ENCODE measurements around the gene MACROD2.
"Not testable (repeated sequence)": the region's sequence is repeated elsewhere in the genome, so short reads cannot be mapped to it uniquely, and the experiment has no call there.

The MACROD2 gene

DNA sequence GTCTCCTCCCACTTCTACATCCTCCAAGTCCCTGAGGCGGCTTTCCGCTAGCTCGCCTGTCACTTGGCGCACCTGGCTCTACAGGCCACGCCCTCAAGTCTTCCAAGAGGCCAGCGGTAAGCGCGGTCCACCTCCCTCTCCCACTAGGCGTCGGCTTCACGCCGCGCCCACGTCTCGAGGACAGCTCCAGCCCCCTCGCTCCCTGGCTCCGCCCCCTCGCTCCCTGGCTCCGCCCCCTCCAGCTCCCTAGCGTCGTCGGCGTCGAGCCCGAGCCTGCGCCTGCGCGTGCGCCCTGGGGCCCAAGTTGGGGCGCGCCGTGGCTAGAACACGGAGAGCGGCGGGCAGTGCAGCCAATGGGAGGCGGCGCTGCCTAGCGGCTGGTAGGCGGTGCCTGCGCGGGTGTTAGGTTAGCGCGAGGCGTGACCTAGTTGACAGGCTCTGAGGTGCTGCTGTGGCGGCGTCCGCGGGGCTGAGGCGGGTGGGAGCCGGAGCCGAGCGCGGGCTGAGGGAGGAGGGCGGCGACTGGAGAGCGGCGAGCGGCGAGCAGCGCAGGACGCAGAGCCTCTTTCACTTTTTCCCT lies at the start of gene MACROD2:
MACROD2 (plus strand) TSS at position 431 of the 580 bp plus-strand sequence.
- DNase-seq (ENCODE audit: low read depth): peak; percentile 1

DNA sequence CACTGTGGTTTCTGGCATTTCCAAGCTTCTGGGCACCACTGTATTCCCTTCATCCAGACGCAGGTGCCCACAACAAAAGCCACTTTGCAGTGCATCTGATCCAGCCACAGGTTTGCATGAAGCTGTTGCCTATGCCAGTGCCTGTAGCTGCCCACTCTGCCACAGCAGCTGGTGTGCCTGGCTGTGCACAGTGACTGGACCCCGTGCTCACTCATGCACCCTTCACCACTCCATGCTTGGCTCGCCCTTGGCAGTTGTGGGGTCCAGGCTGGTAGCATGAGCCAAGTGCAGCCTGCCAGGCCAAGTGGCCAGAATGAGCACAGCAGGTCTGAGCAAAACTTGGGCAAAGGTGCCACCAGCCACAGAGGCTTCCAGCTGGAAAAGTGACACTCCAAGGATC lies 47.6 kb upstream of the MACROD2 start:
- no peak for DNase-seq (ENCODE audit: low read depth)

DNA sequence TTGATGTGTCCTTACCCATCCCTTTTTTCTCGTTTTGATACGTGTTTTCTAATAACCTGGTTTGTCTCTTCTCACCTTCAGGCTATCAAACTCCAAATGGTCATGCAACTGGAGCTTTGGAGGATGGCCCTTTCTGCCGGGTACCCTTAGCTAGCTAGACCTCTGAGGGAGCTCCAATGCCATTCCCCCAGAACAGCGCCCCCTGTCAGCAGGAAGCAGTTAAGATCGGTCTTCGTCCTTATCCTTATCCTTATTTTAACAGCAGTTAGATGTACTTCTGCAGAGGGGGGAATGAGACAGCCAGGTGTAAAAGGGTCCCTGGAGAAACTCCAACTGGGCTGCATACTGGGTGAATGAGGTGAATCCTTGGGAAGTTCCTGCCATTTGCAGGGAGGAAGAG lies 42.1 kb upstream of the MACROD2 start:
- DNase-seq (ENCODE audit: low read depth): no peak

DNA sequence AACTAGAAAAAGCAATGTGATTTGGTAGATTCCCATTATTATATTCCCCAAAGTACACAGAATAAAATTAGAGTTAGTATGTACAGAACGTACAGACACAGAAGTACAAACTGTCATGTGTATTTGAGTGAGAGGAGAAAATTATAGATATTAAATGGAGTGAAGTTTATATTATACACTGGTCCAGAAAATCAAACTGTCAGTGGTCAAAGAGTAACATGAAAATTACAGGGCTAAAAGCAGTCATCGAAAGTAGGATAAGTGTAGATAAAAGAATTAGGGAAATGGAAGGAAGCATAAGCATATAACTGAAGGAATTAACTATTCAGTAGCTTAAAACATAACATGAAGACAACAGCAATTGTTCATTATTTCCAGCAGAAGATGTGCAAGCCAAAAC lies 35.2 kb upstream of the MACROD2 start:
- DNase-seq (ENCODE audit: low read depth): no peak

DNA sequence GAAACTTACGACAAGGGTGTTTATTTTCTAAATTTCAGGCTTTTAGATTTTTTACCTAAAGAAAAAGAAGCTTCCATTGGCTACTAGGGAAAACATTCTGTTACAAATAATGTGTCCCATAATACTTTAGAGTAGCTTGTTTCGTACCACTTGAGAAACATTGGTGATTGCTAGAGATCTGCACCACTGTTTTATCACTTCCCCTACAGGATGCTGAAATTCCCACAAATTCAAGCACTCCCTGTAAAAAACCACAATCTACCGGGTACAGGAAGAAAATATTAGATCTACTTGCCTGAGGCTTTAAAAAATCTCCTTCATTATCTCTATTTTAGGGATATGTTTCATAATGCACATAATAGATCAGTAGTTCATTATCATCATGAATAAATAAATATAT lies 34.8 kb upstream of the MACROD2 start:
- no peak for DNase-seq (ENCODE audit: low read depth)

DNA sequence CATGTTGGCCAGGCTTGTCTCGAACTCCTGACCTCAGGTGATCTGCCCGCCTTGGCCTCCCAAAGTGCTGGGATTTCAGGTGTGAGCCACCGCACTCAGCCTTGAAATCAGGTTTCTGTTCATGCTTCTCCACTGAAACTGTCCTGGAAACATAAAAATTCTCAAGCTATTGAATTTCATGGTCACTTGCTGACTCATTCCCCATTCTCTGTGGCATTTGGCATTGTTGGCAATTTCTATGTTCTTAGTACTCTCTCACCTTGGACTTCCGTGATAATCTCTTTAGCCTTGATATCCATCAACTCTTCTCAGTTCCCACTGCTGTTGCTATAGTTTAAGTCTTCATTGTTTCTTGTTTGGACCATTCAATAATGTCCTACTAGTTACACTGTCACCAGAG lies 11.1 kb upstream of the MACROD2 start:
- no peak for DNase-seq (ENCODE audit: low read depth)

DNA sequence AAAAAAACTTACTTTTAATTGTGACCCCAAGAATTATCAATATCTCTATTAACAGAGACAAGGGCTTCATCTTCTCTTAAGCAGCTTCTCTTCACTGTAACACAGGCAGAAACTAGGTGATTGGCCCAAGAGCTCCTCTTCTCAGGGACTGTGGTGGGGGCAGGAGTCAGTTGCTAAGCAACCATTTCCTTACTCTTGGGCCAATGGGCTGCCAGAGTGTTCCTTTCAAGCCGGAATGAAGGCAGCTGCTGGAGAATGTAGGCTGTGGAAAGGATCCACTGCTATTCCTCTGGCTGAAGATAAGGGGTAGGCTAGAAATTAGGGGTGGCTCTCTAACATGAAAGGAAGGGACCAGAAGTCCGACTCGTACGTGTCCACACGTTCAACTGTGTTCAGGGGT lies 4.9 kb upstream of the MACROD2 start, which contains the start of gene SEL1L2:
SEL1L2 (minus strand) TSS at position 150 of the 400 bp plus-strand sequence; CDS start at position 70, 80 bp downstream.
- DNase-seq (ENCODE audit: low read depth): no peak

DNA sequence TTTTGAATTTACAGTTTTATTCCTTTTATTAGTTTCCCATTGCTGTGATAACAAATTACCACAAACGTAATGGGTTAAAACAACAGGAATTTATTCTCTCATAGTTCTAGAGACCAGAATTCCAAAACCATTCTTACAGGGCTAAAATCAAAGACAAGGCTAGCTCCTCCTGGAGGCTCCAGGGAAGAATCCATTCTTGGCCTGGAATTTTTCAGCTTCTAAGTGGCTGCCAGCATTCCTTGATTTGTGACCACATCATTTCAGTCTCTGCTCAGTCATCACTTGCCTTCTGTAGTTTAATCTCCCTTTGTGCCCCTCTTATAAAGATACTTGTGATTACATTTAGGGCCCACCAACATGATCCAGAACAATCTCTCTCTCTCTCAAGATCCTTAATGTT lies 4.0 kb upstream of the MACROD2 start:
- no peak for DNase-seq (ENCODE audit: low read depth)

DNA sequence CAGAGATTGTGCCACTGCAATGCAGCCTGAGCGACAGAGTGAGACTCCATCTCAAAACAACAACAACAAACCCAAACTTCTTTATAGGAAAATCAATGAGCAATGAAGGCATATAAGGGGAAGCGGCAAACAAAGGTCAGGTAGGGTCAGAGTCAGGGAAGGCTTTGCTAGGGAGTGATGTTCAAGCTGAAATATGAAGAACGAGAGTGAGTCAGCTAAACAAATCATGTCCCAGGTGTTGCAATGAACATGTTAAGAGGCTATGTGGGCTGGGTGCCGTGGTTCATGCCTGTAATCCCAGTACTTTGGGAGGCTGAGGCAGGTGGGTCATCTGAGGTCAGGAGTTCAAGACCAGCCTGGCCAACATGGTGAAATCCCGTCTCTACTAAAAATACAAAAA lies 3.4 kb upstream of the MACROD2 start:
- DNase-seq (ENCODE audit: low read depth): not testable (repeated sequence)

DNA sequence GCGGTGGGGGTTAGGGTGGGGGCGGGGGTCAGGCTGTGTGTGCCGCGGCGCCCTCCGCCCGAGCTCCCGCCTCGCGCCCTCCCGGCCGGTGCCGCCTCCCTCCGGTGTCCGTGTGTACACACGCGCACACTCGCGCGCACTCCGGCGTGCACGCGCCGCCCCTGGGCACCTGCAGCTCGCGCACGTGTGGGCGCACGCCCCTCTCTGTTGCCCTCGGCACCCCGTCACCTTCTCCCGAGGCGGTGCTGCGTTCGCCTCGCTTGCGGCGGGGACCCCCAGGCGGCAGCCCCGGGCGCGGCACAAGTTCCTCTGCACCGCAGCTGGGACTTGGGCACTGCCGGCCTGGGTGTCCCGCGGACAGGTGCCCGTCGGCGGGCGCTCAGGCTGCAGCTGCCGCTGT lies 525 bp downstream of the MACROD2 start:
- DNase-seq (ENCODE audit: low read depth): no peak

DNA sequence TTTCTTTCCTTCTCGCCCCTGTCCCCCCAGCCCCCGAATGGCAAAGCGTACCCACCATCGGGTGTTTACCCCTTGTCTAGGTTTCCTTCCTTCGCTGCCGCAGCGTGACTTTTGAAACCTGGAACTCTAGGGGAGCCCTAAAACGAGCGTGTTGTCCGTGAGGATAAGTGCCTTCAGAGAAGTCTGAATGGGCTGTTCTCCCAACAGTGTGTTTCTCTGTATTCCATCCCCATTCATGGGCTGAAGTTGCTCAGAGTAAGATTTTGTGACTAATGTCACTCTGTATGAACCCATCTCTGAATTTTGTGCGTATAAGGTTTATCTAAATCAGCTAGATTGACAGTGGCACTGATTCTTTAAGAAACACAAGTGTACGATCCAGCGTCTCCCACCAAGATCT lies 949 bp downstream of the MACROD2 start:
- DNase-seq (ENCODE audit: low read depth): no peak

DNA sequence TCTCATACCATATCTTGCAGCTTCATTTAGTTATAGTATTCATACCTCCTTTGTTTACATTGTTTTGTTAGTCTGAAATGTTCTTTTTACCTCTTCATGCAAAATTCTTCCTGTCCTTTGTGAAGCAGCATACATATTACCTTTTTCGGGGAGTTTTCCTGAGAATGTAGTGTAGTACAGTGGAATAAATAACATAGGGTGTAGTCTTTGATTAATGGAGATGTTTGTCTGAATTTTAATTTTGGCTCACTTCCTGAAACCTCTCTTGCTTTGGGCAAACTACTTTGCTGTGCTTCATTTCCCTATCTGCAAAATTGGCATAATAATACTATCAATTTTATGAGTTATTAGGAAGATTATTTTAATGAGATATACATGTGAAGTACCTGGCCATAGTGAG lies 5.6 kb downstream of the MACROD2 start:
- DNase-seq (ENCODE audit: low read depth): no peak

DNA sequence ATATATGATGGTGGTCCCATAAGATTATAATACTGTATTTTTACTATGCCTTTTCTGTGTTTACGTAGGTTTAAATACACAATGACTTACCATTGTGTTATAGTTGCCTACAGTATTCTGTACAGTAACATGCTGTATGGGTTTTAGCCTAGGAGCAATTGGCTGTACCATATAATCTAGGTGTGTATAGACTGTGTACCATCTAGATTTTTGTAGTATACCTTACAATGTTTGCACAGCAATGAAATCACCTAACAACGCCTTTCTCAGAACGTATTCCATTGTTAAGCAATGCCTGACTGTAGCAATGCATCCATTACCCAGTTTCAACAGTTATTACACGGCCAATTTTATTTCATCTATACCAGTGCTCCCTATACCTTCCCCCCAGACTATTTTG lies 10.7 kb downstream of the MACROD2 start:
- DNase-seq (ENCODE audit: low read depth): no peak

DNA sequence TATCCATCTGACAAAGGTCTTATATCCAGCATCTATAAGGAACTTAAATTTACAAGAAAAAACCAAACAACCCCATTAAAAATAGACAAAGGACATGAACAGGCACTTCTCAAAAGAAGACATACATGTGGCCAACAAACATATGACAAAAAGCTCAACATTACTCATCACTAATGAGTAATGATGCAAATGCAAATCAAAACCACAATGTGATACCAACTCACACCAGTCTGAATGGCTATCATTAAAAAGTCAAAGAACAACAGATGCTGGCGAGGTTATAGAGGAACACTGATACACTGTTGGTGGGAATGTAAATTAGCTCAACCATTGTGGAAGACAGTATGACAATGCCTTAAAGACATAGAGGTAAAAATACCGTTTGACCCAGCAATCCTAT lies 13.9 kb downstream of the MACROD2 start:
- no peak for DNase-seq (ENCODE audit: low read depth)

DNA sequence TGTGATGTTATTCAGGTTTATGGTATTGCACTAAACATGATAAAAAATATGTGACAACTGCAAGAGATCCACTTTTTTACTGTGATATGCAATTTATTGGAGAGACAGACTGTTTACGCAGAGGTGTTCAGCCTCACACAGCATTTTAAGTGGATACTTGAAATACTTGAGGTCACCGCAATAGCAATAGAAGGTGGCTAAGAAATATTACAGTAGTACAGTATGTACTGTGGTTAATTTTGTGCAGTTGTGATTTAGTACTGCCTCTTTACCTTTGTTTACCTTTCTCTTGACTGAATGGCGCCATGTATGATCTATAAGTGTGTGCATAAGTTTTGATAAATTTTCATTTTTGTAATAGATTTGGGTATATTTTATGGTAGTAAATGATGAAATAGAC lies 17.4 kb downstream of the MACROD2 start:
- no peak for DNase-seq (ENCODE audit: low read depth)

DNA sequence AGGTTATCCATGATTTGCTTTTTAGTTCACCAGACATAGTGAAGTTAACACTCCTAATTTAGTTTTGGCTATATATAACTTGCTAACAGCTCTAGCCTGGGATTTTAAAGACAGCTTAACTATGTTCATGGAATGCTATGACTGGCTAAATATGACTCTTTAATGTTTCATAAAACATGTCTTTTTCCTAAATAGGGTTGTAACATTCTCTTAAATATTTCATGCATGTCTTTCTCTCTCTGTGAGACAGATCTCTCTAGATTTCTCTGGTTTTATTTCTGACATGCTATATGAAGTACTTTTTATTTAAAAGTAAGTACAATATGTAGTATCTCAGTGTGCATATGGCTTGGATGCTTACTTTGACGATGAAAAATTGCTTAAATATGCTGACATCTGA lies 35.7 kb downstream of the MACROD2 start:
- DNase-seq (ENCODE audit: low read depth): no peak

DNA sequence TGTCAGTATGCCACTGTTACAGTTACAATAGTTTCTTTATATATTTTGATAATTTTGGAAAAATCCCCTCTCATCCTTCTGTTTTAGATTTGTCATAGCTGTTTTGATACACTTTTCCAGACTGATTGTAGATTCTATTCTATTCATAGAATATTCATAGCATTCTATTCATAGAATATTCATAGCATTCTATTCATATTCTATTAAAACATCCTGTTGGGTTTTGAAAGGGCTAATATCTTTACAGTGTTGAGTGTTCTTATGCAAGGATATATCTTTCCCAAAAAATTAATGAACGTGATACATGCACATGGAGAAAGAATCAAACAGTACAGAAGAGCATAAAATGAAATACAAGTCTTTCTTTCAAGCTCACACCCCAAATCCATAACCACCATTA lies 38.0 kb downstream of the MACROD2 start:
- no peak for DNase-seq (ENCODE audit: low read depth)

DNA sequence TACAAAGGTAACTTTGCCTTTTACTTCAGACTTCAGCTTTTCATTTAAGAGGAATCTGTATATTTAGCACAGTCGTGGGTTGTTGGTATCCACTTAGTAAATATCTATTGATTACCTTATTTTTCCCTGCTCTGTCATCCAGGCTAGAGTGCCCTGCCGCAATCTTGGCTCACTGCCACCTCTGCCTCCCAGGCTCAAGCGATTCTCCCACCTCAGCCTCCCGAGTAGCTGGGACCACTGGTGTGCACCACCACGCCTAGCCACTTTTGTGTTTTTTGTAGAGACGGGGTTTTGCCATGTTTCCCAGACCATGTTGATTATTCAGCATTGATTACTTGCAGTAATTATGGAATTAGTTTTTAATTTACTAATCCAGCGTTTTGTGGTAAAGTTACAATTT lies 41.3 kb downstream of the MACROD2 start:
- no peak for DNase-seq (ENCODE audit: low read depth)

DNA sequence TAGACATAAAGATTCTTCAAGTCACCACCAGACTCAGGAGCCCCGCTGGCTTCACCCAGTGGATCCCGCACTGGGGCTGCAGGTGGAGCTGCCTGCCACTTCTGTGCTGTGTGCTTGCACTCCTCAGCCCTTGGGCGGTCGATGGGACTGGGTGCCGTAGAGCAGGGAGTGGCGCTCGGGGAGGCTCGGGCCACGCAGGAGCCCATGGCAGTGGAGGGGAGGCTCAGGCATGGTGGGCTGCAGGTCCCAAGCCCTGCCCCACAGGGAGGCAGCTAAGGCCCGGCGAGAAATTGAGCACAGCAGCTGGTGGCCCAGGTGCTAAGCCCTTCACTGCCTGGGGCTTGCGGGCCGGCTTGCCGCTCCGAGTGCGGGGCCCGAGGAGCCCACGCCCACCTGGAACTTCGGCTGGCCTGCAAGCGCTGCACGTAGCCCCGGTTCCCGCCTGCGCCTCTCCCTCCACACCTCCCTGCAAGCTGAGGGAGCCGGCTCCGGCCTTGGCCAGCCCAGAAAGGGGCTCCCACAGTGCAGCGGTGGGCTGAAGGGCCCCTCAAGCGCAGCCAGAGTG lies 49.5 kb downstream of the MACROD2 start:
- not testable (repeated sequence) for DNase-seq (ENCODE audit: low read depth)

DNA sequence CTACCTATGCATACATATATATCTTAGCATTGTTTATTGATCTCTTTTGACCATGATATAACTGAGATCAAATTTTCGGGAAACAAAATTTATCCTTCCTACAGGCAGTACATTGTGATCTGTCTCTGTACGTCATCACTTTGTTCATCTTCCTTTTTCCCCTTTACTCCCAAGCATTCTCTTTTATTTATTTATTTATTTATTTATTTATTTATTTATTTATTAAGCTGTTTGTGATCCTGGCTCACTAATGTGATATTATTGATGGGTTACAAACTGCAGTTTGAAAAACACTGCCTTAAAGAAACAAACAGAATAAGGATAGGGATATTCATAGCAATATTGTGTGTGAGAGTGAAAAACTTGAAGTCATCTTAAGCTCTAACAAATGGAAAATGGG lies 51.2 kb downstream of the MACROD2 start:
- DNase-seq (ENCODE audit: low read depth): no peak

DNA sequence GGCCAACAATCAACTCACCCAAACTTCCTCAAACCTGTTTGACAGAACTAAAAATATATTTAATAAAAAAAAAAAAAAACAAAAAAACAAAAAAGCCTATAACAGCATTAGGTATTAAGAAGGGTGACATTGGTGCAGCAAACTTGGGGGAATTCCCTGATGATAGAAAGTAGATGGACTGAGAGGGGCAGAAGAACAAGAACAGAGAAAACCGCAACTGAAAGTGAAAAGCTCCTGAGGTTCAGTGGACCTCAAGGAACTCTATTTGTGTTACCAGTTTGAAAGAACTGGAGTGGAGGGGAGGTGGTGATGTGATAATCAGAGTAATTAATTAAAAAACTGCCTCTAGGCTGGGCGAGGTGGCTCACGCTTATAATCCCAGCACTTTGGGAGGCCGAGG lies 53.8 kb downstream of the MACROD2 start:
- DNase-seq (ENCODE audit: low read depth): no peak

DNA sequence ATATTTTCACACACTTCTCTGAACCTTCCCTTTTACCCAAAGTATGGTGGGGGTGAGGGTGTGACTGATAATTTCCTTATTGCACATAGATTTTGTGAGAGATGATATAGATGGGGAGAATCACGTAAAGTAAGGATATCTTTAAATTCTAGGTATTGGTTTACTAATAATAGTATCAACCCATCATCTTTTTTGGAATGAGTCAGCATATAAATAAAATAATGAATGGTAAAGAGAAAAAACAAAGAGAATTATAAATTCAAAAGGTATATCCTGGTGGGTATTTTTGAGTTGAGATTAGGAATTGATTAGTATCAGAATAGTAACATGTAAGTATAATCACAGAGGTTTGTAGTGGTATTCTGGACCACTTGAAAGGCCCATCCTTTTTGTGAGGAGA lies 56.1 kb downstream of the MACROD2 start:
- no peak for DNase-seq (ENCODE audit: low read depth)

DNA sequence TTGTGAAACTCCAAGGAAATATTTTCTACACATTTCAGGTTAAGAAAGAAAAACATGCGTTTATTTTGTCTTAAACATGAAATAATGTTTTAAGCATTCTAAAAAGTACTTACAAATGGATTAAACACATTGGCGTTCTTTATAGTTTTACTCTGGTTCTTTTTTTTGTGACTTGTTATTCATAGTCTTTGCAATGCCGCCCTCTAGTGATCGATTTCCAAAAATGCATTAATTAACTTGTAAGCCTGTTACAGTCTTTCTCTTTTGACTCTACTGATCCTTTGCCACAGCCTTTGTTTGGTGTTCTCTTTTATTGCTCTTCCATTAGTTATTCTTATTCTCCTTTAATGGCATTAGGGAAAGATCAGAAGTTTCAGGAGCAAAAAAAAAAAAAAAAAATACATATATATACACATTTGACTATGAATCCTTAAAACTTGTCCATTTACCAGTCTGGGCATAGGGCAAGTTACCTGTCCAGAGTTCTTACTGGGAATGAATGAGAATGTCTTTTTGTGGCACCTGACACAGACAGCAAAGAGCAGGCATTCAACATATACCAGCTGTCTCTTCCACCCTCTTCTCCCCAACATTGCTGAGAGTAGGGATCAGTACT lies 59.9 kb downstream of the MACROD2 start:
- DNase-seq (ENCODE audit: low read depth): no peak

DNA sequence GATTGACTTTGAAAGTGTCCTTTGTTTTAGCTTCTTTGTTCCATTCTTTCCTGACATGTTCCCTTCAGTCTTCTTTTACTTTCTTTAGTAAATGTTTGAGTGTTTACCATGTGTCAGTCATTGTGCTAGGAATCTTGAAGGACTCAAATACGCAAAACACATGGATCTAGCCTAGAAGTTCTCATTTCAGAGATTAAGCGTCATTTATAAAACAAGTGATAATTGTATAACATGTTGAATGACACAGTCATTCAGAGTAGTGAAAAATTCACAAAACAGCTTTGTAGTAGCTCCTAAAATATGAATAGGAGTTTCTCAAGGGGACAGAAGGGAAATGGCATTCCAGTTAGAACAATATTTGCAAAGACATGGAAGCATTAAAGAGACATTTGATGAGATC lies 66.9 kb downstream of the MACROD2 start:
- no peak for DNase-seq (ENCODE audit: low read depth)

Measured in stimulated activated CD8-positive, alpha-beta memory T cell treated with anti-CD3 and anti-CD28 coated beads, Interleukin-15, amount 100 ng/mL, for 1 hour (primary cell).